Measurements from ENCODE around the gene ASXL1.

GRCh38 chr20:32385541-32385940 lies 27.4 kb downstream of the ASXL1 start:
- no peak for TF ChIP-seq ZBTB21 (CRISPR knock-in tag; IDR thresholded peaks at IDR 0.05; ENCODE audit: borderline replicate concordance)
- no peak for TF ChIP-seq CBFB (CRISPR knock-in tag; IDR thresholded peaks at IDR 0.05; ENCODE audit: low read depth)
- no peak for TF ChIP-seq ETV6 (CRISPR knock-in tag; IDR thresholded peaks at IDR 0.05)
- TF ChIP-seq CTCF (IDR thresholded peaks at IDR 0.05), result no peak
- TF ChIP-seq ZNF121 (CRISPR knock-in tag; IDR thresholded peaks at IDR 0.05), result no peak
- no peak for TF ChIP-seq NR2C2 (CRISPR knock-in tag; IDR thresholded peaks at IDR 0.05)
- TF ChIP-seq ESRRA (CRISPR knock-in tag; IDR thresholded peaks at IDR 0.05; ENCODE audit: borderline replicate concordance), result no peak
- TF ChIP-seq ZNF219 (CRISPR knock-in tag; IDR thresholded peaks at IDR 0.05; ENCODE audit: borderline replicate concordance), result no peak
- no peak for TF ChIP-seq SP1 (CRISPR knock-in tag; conservative IDR thresholded peaks at IDR 0.05)
- TF ChIP-seq ZNF232 (CRISPR knock-in tag; IDR thresholded peaks at IDR 0.05), result no peak
- TF ChIP-seq TCF7 (CRISPR knock-in tag; IDR thresholded peaks at IDR 0.05; ENCODE audit: low read depth), result no peak
- TF ChIP-seq GTF2I (CRISPR knock-in tag; conservative IDR thresholded peaks at IDR 0.05), result no peak
- TF ChIP-seq, protein P1, sequence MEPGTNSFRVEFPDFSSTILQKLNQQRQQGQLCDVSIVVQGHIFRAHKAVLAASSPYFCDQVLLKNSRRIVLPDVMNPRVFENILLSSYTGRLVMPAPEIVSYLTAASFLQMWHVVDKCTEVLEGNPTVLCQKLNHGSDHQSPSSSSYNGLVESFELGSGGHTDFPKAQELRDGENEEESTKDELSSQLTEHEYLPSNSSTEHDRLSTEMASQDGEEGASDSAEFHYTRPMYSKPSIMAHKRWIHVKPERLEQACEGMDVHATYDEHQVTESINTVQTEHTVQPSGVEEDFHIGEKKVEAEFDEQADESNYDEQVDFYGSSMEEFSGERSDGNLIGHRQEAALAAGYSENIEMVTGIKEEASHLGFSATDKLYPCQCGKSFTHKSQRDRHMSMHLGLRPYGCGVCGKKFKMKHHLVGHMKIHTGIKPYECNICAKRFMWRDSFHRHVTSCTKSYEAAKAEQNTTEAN (CRISPR knock-in tag; IDR thresholded peaks at IDR 0.05), result no peak
- TF ChIP-seq, protein P2, sequence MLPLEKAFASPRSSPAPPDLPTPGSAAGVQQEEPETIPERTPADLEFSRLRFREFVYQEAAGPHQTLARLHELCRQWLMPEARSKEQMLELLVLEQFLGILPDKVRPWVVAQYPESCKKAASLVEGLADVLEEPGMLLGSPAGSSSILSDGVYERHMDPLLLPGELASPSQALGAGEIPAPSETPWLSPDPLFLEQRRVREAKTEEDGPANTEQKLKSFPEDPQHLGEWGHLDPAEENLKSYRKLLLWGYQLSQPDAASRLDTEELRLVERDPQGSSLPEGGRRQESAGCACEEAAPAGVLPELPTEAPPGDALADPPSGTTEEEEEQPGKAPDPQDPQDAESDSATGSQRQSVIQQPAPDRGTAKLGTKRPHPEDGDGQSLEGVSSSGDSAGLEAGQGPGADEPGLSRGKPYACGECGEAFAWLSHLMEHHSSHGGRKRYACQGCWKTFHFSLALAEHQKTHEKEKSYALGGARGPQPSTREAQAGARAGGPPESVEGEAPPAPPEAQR (CRISPR knock-in tag; IDR thresholded peaks at IDR 0.05), result no peak
